HG03280 (cell line): ENCODE measurements around the gene APCS.

ENCODE experiments used
- ATAC-seq: cut with Tn5 transposase; IDR thresholded peaks from one replicate; pipeline ENCODE4 v1.9.1; 2021; ENCODE audit warnings: mild to moderate bottlenecking, moderate library complexity; ENCODE audit not compliant: unreplicated experiment

The APCS gene, protein sequence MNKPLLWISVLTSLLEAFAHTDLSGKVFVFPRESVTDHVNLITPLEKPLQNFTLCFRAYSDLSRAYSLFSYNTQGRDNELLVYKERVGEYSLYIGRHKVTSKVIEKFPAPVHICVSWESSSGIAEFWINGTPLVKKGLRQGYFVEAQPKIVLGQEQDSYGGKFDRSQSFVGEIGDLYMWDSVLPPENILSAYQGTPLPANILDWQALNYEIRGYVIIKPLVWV

DNA sequence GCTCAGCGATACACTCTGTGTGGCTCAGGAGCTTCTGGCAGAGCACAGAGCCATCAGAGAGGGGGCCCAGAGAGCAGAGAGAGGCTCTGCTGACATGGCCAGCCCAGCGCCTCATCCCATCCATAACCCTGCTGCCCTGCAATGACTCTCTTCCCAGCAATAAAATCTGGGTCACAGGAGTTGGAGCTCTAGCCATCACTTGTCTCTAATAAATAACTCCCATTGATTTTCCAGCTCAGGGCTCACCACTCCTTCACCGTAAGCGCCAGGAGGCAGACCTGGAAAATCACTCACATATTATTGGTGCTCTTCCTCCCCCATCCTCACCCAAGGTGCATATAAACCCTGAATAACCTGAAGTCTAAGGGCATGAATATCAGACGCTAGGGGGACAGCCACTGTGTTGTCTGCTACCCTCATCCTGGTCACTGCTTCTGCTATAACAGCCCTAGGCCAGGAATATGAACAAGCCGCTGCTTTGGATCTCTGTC is at the start of gene APCS:
Gene APCS (plus strand): TSS at position 366 of the 491 bp plus-strand sequence. CDS start 96 bp downstream, at position 462.
- ATAC-seq = no peak

DNA sequence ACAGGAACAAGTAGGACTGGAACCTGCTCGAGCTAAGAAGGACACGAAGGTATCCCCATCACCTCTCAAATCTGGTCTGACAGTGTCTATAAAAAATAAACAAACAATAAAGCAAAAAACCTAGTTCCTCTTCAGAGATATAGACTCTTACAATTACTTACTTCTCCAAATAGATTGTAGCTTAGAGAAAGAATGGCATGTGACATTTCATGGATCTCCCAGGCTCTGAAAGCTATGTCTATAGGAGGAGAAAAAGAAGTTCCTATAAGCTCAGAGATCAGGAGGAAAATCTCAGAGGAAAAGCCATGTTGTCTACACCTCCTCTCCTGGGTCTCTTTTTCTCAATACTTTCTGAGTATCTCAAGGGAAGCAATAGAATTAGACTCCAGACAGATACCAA is 39.5 kb upstream of the APCS start:
- no peak for ATAC-seq

- ATAC-seq = no peak
Measured at GRCh38 chr1:159554261-159554660, 33.4 kb upstream of the APCS start.

DNA sequence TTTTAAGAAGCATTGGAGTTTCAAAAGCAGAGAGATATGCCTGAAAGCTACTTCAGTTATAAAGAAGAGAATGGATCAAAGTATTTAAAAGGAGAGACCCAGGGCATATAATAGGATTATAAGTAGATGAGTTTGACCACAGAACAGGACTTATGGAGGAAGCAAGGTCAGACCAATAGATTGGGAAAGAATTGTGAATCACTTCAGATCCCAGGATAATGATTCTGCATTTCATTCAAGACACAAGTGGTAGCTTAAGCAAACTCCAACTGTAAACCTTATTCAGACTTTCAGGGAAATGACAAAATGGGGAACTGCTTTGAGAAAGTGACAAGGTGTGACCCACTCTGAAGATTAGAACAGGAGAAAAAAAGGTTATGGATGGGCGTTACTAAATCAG is 32.9 kb upstream of the APCS start:
- ATAC-seq = no peak

- ATAC-seq = no peak
Measured at GRCh38 chr1:159556931-159557369, 30.7 kb upstream of the APCS start.

- no peak for ATAC-seq
Measured at GRCh38 chr1:159560599-159560998, 27.0 kb upstream of the APCS start.

DNA sequence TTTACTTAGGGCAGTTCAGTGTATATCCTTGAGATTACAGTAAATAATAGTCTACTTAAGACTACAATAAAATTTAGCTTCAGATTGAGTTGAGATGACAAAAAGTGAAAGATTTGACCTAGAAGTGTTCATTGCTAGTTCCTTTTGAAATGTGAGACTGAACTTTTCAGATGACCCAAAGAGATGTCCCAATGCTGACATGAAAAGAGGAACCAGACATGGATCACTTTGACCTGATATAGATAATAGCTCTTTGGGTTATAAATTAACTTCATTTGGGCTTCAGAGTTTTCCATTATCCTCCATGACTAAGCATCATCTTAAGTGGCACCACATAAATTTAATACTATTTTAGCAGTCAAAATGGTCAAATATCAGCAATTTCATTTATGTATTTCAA is 26.1 kb upstream of the APCS start:
- no peak for ATAC-seq

DNA sequence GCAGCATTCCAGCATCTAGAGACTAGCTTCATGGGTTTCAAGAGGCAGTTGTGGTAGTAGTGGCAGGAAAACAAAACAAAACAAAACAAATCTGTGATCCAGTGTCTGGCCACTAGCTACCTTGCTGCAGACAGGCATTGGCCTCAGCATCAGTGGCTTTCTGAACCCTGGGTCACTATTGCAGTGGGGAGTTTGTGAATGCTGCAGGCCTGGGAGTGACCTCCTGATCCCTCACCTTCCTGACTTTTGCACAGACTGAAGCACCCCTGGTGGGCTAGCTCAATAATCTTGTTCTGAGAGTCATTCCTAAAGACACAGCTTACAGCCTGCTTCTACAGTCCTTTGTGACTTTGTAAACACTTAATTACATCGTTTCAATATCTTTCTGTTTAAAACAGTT is 24.9 kb upstream of the APCS start:
- no peak for ATAC-seq

DNA sequence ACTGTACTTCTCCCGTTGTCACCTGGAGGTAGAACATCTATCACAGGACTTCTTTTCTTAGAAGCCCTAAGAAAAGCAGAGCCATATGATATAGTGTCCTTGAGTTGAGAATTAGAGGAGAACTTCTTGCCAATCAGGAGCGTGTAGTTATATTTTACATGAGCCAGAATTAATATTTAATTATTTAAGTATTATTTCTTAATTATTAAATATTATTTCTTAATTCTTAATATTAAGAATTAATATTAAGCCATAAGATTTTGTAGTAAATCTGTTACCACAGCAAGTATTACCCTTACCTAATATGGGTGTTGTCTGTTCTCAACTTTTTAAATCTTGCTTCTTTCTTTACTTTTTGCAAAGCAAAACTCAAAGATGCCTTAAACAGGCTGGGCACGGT is 10.2 kb upstream of the APCS start:
- ATAC-seq = no peak

- ATAC-seq = no peak
Measured at GRCh38 chr1:159580340-159580739, 7.3 kb upstream of the APCS start.

GRCh38 chr1:159581422-159581821 is 6.2 kb upstream of the APCS start:
- ATAC-seq = no peak

DNA sequence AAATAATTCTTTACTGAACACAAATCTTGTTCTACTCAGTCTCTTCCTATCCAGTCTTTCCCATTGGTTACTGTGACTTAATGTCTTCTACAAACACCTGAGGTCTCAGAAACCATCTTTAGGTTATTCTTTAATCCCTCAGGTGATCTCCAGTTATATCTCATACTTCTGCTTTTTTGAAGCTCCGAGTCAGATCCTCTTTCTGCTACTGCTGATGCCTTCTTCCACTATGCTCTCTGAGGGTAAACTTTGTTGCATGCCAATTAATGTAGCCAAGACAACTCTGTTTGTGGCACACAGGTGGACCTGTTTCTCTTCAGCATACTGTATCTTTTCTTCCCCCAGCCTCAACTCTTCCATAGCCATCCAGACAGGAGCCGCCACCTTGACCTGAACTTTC is 3.1 kb upstream of the APCS start:
- ATAC-seq = no peak

DNA sequence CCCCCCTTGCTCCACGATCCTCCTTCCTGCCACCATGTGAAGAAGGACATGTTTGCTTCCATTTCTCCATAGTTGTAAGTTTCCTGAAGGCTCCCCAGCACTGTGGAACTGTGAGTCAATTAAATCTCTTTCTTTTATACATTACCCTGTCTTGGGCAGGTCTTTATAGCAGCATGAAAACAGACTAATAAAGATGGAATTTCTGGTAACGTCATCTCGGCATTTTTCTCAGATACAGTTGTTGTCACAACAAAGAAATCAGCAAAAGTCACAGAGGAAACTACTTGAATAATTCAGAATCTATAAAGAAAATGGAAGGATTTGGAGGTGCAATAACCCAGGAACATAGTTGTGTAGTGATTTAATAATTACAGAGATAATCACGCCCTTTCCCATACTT is 4.4 kb downstream of the APCS start:
- no peak for ATAC-seq

GRCh38 chr1:159594625-159595405 is 7.2 kb downstream of the APCS start:
- ATAC-seq = no peak

DNA sequence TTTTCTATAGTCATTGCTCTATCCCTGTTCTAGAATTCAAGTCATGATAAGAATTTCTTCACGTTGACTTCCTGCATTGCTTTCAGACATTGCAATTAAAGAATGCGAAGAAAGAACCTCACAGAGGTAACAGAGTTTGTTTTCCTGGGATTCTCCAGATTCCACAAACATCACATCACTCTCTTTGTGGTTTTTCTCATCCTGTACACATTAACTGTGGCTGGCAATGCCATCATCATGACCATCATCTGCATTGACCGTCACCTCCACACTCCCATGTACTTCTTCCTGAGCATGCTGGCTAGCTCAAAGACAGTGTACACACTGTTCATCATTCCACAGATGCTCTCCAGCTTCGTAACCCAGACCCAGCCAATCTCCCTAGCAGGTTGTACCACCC is 10.6 kb downstream of the APCS start:
- ATAC-seq = no peak

GRCh38 chr1:159600894-159601293 is 13.3 kb downstream of the APCS start:
- ATAC-seq = no peak

- no peak for ATAC-seq
Measured at GRCh38 chr1:159602501-159602999, 14.9 kb downstream of the APCS start.

DNA sequence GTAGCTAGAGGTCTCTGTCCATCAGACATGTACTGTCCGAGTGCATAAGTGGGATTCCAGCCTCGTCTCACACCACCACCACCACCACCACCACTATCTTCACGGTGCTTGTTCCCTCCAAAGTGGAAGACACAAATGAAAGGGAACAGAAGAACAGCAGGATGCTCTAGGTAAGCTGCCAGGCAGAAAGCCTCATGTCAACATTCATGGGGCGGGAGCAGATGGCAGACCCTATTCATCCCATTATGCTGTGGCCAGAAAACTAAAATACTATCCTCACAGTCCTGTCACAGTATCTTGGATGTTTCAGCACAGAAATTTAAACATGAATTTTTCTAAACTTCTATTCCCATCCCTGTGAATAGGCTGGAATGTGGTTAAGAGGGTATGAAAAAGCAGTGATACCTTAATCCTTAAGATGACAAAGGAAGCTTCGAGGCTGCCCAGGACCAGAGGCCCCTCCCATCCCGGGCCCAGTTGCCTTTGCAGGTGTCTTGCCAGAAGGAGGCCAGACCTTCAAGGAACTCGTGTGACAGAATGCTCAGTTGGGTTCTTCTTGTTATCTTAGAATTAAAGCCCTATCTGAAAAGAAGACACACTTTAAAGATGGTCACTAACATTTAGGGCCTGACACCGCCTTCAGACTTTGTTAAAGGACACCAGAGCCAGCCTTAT is 24.7 kb downstream of the APCS start:
- no peak for ATAC-seq

GRCh38 chr1:159632922-159633321 is 45.3 kb downstream of the APCS start:
- ATAC-seq = no peak
